PC-3 (cell line): ENCODE data around the gene ATP1A2.

Source experiments
- CTCF ChIP-seq: fragments of 300-600 bp; sonication (generic); conservative IDR thresholded peaks from 2 replicates; pipeline ENCODE4 v1.5.1; 2017; ENCODE audit warnings: antibody characterized with exemption, low read depth, mild to moderate bottlenecking, low read length
- EZH2 ChIP-seq: fragments of 300-600 bp; sonication (generic); IDR thresholded peaks from one replicate; pipeline ENCODE4 v1.6.1; 2017; ENCODE audit warnings: antibody characterized with exemption, mild to moderate bottlenecking, low read length; ENCODE audit not compliant: unreplicated experiment
- EZH2phosphoT487 ChIP-seq: fragments of 300-600 bp; sonication (generic); IDR thresholded peaks from 2 replicates; pipeline ENCODE4 v1.6.1; 2018; ENCODE audit warnings: mild to moderate bottlenecking, antibody characterized with exemption, low read length, borderline replicate concordance

GRCh38 chr1:160158031-160158430, 42.5 kb downstream of the ATP1A2 start:
- TF ChIP-seq CTCF (no peak), EZH2 (no peak), EZH2phosphoT487 (no peak)
